Activated CD8-positive, alpha-beta memory T cell treated with anti-CD3 and anti-CD28 coated beads for 4 hours (primary cell): ENCODE measurements around the gene ADAM12.

Experiments used
- DNase-seq, 2 donors: peaks; one replicate each; pipeline ENCODE4 v3.0.0-alpha.2; 2020; ENCODE audit warnings: low read depth in 2 of 2

ADAM12 gene

DNA sequence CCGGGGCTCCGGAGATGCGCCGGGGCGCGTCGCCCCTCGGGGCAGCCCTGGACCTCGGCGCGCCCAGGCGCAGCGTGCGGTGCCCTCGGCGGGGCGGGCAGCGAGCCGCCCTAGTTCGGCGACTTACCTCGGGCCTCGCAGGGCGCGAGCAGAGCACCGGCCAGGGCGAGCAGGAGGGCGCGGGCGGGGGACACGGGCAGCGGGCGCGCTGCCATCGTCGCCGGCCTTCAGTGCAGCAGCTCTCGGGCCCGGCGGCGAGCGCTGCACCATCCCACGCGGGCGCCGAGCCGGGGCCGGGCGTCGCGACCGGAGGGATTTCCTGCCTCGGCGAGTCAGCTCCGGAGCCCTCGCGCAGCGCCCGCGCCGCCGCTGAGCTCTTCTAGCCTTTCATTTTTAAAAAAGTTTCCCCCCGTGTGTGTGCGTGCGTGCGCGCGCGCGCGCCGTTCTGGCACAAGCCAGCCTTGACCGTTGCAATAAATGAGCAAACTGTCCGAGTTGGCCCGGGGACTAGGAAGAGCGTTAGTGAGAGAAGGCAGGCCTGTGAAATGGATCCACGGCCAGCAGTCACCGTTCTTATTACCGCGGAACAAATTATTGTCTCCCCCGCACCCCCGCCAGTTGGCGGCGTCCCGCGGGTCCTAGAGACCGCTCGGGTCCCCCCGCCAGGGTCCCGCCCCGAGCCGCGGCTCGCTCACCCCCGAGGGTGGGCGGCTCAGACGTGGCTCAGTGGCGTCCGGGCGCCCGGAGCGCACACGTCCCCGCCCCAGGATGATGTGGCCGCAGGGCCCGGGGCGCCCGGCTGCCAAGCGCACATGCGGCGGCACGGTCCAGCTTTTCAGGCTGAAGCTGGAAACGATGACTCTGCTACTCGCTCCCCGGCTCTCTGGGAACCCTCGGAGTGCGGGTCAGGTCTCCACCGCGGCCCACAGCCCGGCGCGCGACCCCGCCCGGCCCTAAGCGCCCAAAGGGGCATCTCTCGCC lies at the start of gene ADAM12:
TSS of gene ADAM12 (minus strand) at position 547 of the 981 bp plus-strand sequence. CDS start at position 215, 332 bp downstream.
- no peak for DNase-seq

GRCh38 chr10:126437635-126438406 lies 49.5 kb upstream of the ADAM12 start:
- DNase-seq, result no peak

DNA sequence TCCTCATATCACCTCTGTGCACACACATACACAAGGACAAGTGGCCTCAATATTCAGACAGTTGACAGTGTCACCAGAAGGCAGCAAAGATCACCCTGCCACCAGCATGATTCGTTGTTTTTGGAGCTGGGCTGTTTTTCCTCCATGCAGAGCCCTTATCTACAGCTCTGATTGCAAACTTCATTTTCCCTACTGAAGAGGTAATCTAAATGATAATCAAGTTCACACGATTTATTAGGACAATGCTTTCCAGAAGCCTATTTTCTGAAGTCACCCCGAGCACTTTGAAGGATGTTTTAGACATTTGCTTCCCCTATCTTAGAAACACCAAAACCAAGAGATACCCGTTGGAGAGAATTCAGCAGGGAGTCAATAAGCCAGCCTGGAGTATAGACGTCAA lies 46.0 kb upstream of the ADAM12 start:
- DNase-seq, result no peak

DNA sequence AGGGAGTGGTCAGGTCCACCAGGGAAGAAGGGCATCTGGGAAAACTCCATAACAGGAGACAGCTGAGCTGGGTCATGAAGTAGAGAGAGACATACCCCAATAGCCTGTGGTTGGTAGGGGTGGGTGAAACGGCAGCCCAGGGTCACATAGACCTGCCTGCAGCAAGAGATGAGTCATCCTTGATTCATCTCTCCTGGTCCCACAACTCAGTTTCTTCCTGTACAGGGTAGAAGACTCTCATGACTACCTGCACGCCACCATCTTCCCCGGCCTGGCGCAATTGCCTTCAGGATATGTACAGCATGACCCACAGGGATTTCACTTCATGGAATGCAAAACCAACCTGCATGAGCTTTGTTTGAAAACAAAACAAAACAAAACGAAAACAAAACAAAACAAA lies 45.1 kb upstream of the ADAM12 start:
- DNase-seq, result no peak

DNA sequence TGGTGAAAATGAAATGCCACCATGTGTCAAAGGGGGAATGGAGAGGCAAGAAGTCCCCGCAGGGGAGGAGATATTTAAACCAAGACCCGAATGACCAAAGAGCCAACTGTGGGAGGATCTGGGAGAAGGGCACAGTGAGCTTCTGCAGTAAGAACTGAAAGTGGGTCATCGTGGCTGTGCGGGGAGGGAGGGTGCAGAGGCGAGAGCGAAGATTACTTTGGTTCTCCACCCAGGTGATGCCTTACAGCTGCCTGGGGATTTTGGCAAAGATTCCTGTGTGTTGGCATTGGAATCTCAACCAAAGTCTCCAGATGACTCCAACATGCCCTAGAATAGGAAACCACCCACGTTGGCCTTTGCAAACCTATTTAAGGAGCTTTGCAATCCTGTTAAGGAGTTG lies 44.2 kb upstream of the ADAM12 start:
- no peak for DNase-seq

DNA sequence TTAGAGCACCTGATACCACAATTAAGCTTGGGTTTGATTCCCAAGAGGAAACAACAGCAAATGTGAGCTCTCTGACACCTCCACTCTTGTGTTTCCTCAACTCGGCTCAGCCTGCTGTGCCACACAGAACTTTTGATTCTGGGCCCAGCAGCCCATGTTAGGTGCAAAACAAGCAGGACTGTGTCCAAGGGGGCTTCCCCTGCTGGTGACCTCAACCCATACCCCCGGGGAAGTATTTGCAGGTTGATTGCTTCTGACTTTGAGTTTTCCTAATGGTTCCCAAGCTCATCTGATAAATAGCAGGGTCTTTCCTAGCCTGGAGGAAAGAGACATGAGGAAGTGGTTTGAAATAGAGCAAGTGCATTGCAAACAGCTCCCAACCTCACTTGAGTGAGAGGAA lies 43.5 kb upstream of the ADAM12 start:
- no peak for DNase-seq

DNA sequence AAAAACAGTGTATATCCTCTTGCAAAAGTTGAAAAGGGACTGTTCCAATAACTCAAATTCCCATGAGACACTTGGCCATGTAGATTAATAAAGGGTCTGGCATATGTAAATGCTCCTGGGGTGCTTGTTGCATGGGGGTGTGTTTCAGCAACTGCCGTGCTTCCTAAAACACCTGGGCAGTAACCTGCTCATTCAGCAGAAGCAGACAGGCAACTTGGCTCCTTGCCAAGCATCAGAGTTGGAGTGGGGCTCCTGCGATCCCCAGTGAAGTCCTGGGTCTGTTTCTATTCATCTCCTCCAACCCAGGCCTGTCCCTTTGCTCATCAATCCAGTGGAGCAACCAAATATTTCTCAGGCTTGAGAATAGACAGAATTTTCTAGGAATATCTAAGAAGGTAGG lies 42.2 kb upstream of the ADAM12 start:
- no peak for DNase-seq

DNA sequence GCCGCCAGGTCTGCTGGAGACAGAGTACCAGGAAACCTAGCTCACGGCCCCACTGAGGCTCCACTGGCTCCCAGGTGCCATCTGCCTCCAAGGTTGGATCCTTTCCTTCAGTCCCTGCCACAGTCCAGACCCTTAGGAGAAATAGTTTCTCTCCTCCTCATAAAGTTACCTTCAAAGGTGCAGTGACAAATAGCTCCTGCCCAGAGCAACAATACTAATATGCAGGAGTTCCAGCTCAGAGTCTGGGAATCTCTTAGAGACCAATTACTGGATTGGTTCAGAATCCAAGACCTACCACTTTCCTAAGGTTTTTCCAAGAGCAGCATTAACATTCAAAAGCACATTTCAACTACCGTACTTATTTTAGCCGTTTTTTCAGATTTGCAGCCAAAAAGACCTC lies 41.0 kb upstream of the ADAM12 start:
- DNase-seq, result no peak

DNA sequence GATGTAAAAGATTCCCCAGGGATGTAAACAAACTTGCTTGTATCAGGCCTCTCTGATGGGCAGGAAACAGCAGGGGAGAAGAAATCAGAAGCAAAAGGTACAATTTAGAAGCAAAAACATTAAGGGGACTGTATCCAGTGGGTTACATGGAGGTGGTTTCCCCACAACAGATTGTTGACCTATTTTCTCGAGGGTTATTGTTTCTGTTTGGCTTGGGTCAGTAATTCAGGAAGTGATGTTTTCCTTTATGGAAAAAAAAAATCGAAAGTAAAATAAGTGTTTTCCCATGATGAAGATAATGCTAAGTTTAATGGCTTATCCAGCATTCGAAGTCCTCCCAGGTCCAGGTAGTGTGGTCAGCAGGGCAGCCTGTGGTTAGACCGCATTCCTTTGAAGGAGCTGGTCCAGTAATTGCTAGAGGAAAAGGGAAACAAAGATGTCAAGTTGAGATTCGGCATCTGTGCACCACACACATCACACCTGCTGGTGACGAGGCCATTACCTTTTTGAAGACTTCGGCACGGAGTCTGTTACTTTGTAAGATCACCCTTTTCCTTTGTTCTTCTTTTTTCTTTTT lies 37.3 kb upstream of the ADAM12 start:
- no peak for DNase-seq

DNA sequence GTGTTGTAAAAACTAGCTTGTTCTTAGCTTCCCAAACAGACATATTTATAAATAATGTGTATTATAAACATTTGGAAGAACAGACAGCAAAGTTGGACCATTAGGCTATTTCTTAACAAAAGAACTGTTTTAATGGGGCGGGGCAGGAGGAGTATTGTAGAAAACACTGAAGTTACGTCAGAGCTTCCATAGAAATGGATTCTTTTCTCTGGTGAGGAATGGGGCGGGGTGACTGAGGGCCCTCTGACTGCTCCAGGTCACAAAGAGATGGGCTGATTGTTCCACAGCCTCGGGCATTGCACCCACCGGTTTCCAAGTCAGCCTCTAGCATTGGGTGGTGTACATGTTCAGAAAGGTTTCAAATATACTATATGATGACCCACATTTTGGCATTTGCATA lies 36.8 kb upstream of the ADAM12 start:
- no peak for DNase-seq

GRCh38 chr10:126423732-126424491 lies 35.6 kb upstream of the ADAM12 start:
- DNase-seq, result no peak

GRCh38 chr10:126422567-126422966 lies 34.3 kb upstream of the ADAM12 start:
- DNase-seq, result no peak

- no peak for DNase-seq
These were observed 33.5 kb upstream of the ADAM12 start for GRCh38 chr10:126421756-126422256.

DNA sequence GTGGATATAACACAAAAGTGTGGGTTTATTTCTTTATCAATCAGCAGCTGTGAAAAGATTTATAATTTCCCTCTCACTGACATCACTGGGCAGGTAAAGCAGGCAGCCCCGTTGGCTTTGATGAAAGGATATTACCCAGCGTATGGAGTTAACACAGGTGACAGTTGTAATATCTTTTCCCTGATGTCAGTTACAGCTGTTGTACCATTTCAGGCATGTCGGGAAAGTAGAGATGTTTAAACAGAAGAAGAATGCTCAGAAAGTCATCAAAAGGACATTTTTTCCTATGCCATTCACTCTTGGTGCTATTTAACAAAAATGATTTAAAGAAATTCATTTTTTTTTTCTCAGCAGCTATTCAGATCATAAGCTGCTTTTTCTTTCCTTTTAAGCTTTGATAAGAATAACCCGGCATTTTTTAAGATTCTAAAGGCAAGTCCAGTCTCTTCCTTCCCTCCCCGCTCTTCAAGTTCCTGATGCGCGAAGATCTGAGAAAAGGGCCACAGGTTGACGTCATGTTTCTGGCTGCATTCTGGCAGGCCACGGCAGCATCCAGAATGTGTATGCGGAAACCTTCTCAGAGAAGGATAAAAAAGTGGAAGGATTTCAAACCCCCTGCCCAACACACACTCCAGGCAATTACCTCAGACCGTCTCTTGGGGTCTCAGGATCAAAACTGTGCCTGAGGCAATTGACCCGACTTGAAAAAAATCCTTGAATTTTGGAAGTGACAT lies 32.5 kb upstream of the ADAM12 start:
- no peak for DNase-seq

DNA sequence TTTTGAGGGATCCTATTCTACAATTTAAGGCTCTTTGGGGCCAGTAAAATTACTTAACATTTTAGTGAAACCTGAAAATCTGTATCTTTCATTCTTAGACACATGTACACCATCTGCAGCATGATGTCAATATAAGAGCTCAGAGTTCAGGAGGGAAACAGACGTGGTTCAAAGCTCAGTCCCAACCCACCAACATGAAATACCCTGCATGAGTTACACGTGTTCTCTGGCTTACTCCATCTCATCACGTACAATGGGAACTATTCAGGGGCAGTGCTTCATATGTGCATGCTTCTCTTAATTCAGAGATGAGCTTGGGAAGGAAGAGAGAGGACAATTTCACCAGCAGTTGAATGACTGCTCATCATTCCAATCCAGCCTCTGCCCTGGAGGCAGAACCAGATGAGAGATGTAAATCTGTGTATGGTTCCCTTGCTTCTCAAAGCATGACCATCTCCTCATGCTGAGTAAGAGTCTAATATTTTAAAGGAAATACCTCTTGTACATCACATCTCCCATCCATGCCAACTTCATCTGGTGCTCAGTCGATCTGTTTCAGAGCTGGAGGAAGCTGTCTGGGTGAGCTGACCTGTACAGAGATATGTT lies 29.0 kb upstream of the ADAM12 start:
- no peak for DNase-seq

DNA sequence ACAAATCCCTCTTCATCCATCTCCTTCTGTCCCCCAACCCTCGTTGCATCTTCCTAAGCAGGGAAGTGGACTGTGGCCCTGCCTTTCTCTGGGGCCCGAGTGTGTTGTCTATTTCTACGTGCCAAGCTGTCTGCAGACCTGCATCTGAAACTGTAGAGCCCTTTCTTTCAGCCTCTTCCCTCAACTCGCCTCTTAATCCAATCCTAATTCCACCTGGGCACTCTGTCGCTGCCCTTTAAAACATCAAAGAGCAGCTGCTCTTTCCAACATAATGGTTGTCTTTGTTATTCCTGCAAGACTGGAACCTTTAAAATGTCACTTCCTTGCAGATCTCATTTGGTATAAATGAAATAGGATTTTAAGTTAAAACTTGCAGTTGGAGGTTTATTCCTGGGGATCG lies 21.5 kb upstream of the ADAM12 start:
- no peak for DNase-seq

GRCh38 chr10:126408953-126409641 lies 20.8 kb upstream of the ADAM12 start:
- no peak for DNase-seq

- DNase-seq, result no peak
These were observed 19.6 kb upstream of the ADAM12 start for GRCh38 chr10:126407831-126408230.

DNA sequence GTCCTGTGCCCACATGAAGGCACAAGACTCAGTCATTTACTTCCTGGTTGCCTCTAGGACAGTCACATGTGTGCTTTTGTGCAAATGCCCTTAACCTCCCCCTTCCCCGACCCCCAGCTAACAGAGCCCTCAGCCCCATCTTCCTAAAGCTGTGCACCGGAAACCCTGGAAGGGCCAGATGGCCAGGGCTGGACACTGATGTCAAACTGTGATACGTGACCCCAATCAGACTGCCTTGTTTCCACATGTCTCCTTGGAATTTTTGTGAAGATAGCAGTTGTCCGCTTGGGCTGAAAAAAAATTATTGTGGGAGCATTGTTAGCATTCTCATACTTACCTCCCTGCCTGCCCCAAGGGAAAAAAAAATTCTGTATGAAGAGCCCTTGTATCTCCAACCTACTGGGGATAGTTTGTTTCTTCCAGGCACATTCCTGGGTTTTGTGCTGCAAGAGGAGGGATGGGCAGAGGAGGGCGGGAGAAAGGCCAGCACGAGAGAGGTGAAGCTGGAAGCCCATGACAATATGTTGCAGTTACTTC lies 17.0 kb upstream of the ADAM12 start:
- no peak for DNase-seq
